H1 (cell line): ENCODE measurements around the gene ADIPOR2. TPM values are rescaled to one million over a fixed set of nuclear protein-coding genes. Genes with fewer than 3 reads are reported as not detected.

Experiments used
- CHD2 ChIP-seq: IDR thresholded peaks from 2 replicates; pipeline ENCODE4 v1.6.1; 2012; ENCODE audit warnings: low read length, improper control_type of control experiment
- GABPA ChIP-seq: IDR thresholded peaks from 2 replicates; pipeline ENCODE4 v1.6.1; 2011; ENCODE audit warnings: mild to moderate bottlenecking, low read length, moderate library complexity, borderline replicate concordance; ENCODE audit not compliant: insufficient read depth
- KDM5A ChIP-seq: fragments of 200-600 bp; IDR thresholded peaks from 2 replicates; pipeline ENCODE4 v1.7.1; 2012; ENCODE audit warnings: mild to moderate bottlenecking, low read length, inconsistent platforms, mixed read lengths
- MAFK ChIP-seq: IDR thresholded peaks from 2 replicates; pipeline ENCODE4 v1.6.1; 2012; ENCODE audit warnings: low read depth, mild to moderate bottlenecking, improper control_type of control experiment, low read length
- SAP30 ChIP-seq: fragments of 300-600 bp; sonication (generic); IDR thresholded peaks from 2 replicates; pipeline ENCODE4 v1.7.1; 2012; ENCODE audit warnings: low read length, moderate library complexity, mild to moderate bottlenecking, inconsistent platforms; ENCODE audit not compliant: insufficient read depth, insufficient replicate concordance
- polyA plus RNA-seq, 7 experiments: library from polyadenylated mRNA; depleted of rRNA in 3 of 7; stranded (reverse) in 5 of 7; unstranded in 2 of 7; fragments of >200 nt in 5 of 7; fragments of 200-250 nt in 2 of 7; gene quantifications; 1 replicate in 5 of 7; 2 replicates in 1 of 7; 4 replicates in 1 of 7; pipeline versions ENCODE4 v1.2.1 to v1.2.3, GENCODE V29; 2011 to 2013; ENCODE audit warnings: missing spikeins in 2 of 7, mixed read lengths in 2 of 7
- total RNA-seq: library from RNA; stranded (reverse); fragmentation: NEBNext Ultra II Directional; extraction: Animal tissue kit (Norgen Biotek cat#: 25700); gene quantifications from 2 replicates; pipeline ENCODE4 v1.2.1, GENCODE V29; 2021
- TF ChIP-seq, protein P1 (sequence below): fragments of 300-600 bp; sonication (generic); IDR thresholded peaks from 2 replicates; pipeline ENCODE4 v1.7.1; 2012; ENCODE audit warnings: low read length, moderate library complexity, mild to moderate bottlenecking, inconsistent platforms; ENCODE audit not compliant: insufficient replicate concordance

Gene ADIPOR2
- total and polyA plus RNA-seq, 2 of the 8 experiments (the other 6 are each of a cell fraction or from before 2014, with no cell fraction given): 17.5 to 50.8 TPM

DNA sequence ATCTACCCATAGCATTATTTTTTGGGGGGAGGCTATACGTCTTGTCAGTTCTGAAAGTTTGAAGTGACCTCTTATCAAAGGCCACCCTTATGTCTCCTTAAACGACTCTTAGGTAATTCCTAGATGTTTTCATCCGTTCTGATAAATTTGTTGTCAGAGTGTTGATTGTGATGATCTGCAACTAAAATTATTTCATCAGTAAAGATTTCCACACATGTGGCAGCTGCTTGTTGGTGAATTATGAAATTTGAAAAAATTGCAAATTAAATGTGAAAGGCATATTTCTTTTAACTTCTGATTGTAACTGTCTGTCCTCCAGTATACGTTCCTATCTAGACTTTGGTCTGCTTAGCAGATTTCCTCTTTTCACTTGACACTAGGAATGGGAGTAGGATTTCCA is 1.4 kb downstream of the ADIPOR2 start (continued):
- TF ChIP-seq, protein P1, sequence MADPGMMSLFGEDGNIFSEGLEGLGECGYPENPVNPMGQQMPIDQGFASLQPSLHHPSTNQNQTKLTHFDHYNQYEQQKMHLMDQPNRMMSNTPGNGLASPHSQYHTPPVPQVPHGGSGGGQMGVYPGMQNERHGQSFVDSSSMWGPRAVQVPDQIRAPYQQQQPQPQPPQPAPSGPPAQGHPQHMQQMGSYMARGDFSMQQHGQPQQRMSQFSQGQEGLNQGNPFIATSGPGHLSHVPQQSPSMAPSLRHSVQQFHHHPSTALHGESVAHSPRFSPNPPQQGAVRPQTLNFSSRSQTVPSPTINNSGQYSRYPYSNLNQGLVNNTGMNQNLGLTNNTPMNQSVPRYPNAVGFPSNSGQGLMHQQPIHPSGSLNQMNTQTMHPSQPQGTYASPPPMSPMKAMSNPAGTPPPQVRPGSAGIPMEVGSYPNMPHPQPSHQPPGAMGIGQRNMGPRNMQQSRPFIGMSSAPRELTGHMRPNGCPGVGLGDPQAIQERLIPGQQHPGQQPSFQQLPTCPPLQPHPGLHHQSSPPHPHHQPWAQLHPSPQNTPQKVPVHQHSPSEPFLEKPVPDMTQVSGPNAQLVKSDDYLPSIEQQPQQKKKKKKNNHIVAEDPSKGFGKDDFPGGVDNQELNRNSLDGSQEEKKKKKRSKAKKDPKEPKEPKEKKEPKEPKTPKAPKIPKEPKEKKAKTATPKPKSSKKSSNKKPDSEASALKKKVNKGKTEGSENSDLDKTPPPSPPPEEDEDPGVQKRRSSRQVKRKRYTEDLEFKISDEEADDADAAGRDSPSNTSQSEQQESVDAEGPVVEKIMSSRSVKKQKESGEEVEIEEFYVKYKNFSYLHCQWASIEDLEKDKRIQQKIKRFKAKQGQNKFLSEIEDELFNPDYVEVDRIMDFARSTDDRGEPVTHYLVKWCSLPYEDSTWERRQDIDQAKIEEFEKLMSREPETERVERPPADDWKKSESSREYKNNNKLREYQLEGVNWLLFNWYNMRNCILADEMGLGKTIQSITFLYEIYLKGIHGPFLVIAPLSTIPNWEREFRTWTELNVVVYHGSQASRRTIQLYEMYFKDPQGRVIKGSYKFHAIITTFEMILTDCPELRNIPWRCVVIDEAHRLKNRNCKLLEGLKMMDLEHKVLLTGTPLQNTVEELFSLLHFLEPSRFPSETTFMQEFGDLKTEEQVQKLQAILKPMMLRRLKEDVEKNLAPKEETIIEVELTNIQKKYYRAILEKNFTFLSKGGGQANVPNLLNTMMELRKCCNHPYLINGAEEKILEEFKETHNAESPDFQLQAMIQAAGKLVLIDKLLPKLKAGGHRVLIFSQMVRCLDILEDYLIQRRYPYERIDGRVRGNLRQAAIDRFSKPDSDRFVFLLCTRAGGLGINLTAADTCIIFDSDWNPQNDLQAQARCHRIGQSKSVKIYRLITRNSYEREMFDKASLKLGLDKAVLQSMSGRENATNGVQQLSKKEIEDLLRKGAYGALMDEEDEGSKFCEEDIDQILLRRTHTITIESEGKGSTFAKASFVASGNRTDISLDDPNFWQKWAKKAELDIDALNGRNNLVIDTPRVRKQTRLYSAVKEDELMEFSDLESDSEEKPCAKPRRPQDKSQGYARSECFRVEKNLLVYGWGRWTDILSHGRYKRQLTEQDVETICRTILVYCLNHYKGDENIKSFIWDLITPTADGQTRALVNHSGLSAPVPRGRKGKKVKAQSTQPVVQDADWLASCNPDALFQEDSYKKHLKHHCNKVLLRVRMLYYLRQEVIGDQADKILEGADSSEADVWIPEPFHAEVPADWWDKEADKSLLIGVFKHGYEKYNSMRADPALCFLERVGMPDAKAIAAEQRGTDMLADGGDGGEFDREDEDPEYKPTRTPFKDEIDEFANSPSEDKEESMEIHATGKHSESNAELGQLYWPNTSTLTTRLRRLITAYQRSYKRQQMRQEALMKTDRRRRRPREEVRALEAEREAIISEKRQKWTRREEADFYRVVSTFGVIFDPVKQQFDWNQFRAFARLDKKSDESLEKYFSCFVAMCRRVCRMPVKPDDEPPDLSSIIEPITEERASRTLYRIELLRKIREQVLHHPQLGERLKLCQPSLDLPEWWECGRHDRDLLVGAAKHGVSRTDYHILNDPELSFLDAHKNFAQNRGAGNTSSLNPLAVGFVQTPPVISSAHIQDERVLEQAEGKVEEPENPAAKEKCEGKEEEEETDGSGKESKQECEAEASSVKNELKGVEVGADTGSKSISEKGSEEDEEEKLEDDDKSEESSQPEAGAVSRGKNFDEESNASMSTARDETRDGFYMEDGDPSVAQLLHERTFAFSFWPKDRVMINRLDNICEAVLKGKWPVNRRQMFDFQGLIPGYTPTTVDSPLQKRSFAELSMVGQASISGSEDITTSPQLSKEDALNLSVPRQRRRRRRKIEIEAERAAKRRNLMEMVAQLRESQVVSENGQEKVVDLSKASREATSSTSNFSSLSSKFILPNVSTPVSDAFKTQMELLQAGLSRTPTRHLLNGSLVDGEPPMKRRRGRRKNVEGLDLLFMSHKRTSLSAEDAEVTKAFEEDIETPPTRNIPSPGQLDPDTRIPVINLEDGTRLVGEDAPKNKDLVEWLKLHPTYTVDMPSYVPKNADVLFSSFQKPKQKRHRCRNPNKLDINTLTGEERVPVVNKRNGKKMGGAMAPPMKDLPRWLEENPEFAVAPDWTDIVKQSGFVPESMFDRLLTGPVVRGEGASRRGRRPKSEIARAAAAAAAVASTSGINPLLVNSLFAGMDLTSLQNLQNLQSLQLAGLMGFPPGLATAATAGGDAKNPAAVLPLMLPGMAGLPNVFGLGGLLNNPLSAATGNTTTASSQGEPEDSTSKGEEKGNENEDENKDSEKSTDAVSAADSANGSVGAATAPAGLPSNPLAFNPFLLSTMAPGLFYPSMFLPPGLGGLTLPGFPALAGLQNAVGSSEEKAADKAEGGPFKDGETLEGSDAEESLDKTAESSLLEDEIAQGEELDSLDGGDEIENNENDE: no peak
- no peak for TF ChIP-seq KDM5A
- no peak for TF ChIP-seq CHD2
- TF ChIP-seq GABPA: no peak
- TF ChIP-seq SAP30: no peak
- TF ChIP-seq MAFK: no peak
